GM10266 (cell line): ENCODE results near the gene HCK.

ENCODE experiments used
- DNase-seq: peaks from one replicate; pipeline ENCODE4 v3.0.0; 2012; ENCODE audit errors: extremely low spot score
- TF ChIP-seq, protein P1 (sequence below): IDR thresholded peaks from 2 replicates; pipeline ENCODE4 v1.5.1; 2012; ENCODE audit warnings: mild to moderate bottlenecking, low read depth; ENCODE audit not compliant: control insufficient read depth, insufficient read depth; ENCODE audit errors: missing control alignments

Gene HCK

GRCh38 chr20:32009564-32009963, 42.5 kb upstream of the HCK start:
- no peak for DNase-seq
- TF ChIP-seq, protein P1, sequence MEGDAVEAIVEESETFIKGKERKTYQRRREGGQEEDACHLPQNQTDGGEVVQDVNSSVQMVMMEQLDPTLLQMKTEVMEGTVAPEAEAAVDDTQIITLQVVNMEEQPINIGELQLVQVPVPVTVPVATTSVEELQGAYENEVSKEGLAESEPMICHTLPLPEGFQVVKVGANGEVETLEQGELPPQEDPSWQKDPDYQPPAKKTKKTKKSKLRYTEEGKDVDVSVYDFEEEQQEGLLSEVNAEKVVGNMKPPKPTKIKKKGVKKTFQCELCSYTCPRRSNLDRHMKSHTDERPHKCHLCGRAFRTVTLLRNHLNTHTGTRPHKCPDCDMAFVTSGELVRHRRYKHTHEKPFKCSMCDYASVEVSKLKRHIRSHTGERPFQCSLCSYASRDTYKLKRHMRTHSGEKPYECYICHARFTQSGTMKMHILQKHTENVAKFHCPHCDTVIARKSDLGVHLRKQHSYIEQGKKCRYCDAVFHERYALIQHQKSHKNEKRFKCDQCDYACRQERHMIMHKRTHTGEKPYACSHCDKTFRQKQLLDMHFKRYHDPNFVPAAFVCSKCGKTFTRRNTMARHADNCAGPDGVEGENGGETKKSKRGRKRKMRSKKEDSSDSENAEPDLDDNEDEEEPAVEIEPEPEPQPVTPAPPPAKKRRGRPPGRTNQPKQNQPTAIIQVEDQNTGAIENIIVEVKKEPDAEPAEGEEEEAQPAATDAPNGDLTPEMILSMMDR: no peak

GRCh38 chr20:32010101-32010500, 41.9 kb upstream of the HCK start, which contains the start of gene CCM2L:
Gene CCM2L, plus strand, starts transcription at chr20:32010438. Its CDS starts 17 bp downstream, at chr20:32010455.
- TF ChIP-seq, protein P1: no peak
- no peak for DNase-seq

GRCh38 chr20:32010666-32011065, 41.4 kb upstream of the HCK start:
- TF ChIP-seq, protein P1: no peak
- DNase-seq: no peak

DNA sequence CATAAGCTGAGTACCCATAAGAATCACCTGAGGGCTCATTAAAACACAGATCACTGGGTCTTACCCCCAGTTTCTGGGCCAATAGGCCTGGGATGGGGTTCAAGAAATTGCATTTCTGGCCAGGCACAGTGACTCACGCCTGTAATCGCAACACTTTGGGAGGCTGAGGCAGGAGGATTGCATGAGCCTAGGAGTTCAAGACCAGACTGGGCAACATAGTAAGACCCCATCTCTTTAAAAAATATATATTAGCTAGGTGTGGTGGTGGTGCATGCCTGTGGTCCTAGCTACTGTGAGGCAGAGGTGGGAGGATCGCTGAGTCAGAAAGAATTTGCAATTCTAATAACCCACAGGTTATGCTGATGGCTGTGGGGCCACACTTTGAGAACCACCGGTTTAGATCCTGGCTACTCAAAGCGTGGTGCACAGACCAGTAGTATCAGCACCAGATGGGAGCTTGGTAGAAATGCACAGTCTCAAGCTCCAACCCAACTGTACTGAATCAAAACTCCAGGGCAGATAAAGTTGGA, 39.8 kb upstream of the HCK start:
- DNase-seq: no peak
- TF ChIP-seq, protein P1: no peak

DNA sequence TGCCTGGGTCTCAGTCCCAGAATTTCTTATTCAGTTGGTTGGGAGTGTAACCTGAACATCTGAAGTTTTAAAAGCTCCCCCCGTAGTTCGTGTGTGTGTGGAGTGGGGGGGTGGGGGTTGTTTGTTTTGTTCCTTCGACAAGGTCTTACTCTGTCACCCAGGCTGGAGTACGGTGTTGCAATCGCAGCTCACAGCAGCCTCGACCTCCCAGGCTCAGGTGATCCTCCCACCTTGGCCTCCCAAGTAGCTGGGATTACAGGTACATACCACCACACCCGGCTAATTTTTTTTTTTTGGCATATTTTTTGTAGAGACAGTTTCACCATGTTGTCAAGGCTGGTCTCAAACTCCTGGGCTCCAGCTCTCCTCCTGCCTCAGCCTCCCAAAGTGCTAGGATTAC, 38.7 kb upstream of the HCK start:
- no peak for DNase-seq

GRCh38 chr20:32017711-32018251, 34.3 kb upstream of the HCK start:
- TF ChIP-seq, protein P1: peak; percentile 30
- peak; percentile 71 for DNase-seq

More for the DNA sequence above, 38.7 kb upstream of the HCK start:
- TF ChIP-seq, protein P1: no peak

DNA sequence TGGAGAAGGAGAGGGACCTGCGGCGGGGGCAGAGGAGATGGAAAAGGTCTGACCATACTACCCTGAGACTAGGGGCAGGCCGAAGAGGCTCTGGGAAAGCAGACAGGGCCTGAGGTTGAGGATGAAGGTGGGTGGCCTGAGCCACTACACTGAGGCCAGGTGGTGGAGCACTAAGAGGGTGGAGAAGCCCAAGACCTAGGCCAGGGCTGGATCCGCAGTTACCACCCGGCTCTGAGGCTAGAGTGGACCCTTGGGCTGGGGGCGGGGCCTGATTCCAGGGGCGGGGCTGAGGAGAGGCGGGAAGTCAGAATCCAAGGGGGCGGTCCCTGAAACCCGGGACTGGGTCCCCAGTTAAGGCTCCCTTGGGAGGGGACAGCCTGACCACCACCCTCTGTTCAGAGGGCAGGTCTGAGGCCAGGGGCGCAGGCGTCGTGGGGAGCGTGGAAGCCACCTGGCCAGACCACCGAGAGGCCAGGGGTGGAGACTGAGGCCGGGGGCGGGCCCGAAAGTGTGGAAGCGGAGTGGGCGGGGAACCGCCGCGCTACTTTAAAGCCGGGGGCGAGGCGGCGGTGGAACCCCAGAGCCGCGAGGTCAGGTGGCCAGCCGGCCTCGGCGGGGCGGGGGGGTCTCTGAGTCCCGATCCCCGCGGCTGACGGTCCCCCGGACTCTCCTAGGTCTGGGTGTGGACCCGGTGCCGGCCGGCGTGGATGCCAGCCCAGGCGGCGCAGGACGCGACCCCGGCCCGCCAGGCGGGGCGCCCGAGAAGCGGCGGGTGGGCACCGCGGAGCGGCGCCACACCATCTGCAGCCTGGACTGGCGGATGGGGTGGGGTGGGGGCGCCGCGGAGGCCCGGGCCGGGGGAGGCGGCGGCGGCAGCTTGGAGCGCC, 33.5 kb upstream of the HCK start:
- DNase-seq: peak; percentile 86
- TF ChIP-seq, protein P1: peak; percentile 7
